ENCODE results near the gene MRPL9.

DNA sequence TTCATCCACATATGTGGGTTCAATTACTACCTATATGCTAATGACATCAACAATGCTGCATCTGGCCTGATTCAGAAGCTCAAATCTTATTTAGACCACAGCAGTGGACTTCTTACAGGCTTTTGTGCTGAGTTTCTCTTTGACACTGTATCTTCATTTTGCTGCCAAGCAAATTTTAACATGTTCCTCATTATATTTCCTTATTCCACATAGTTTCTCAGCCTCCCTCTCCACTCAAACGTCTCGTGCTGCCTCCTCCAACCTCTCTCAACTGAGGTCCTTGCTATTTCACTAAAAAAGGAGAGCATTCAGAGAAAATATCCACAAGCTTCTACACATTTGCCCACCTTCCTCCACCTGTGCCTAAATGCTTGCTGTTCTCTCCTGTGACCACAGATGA lies 20.5 kb upstream of the MRPL9 start:
- TF ChIP-seq SUZ12 (IDR thresholded peaks at IDR 0.05; ENCODE audit: extremely low read depth, insufficient read depth, insufficient read length), result no peak
- TF ChIP-seq ZNF274 (IDR thresholded peaks at IDR 0.05; ENCODE audit: low read depth, low read length), result no peak
- TF ChIP-seq YY1 (IDR thresholded peaks at IDR 0.05; ENCODE audit: insufficient read depth, insufficient read length), result no peak

Measured in NT2/D1 (cell line).